SU-DHL-6 (cell line): Measurements from ENCODE around the gene RPH3AL.

Experiments
- EZH2phosphoT487 ChIP-seq: fragments of 200-600 bp; sonication (generic), shearing (Covaris generic); conservative IDR thresholded peaks from 2 replicates; pipeline ENCODE4 v1.6.1; 2018; ENCODE audit warnings: mild to moderate bottlenecking, antibody characterized with exemption, low read length, moderate library complexity, mixed read lengths
- TF ChIP-seq, protein P1 (sequence below): fragments of 200-600 bp; sonication (generic); IDR thresholded peaks from one replicate; pipeline ENCODE4 v1.5.1; 2017; ENCODE audit warnings: antibody characterized with exemption, mild to moderate bottlenecking, low read length, moderate library complexity; ENCODE audit not compliant: insufficient read depth, poor library complexity, severe bottlenecking

GRCh38 chr17:292531-293382, 59.9 kb downstream of the RPH3AL start:
- TF ChIP-seq, protein P1, sequence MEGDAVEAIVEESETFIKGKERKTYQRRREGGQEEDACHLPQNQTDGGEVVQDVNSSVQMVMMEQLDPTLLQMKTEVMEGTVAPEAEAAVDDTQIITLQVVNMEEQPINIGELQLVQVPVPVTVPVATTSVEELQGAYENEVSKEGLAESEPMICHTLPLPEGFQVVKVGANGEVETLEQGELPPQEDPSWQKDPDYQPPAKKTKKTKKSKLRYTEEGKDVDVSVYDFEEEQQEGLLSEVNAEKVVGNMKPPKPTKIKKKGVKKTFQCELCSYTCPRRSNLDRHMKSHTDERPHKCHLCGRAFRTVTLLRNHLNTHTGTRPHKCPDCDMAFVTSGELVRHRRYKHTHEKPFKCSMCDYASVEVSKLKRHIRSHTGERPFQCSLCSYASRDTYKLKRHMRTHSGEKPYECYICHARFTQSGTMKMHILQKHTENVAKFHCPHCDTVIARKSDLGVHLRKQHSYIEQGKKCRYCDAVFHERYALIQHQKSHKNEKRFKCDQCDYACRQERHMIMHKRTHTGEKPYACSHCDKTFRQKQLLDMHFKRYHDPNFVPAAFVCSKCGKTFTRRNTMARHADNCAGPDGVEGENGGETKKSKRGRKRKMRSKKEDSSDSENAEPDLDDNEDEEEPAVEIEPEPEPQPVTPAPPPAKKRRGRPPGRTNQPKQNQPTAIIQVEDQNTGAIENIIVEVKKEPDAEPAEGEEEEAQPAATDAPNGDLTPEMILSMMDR, result no peak
- no peak for TF ChIP-seq EZH2phosphoT487
